Measurements from ENCODE around the gene PIEZO1. TPM values are rescaled to one million over a fixed set of nuclear protein-coding genes. Genes with fewer than 3 reads are reported as not detected.

The PIEZO1 gene
- total RNA-seq, 2 donors from 2014 or later, result 84.1 to 97.0 TPM

- Mint-ChIP-seq H3K27me3 (ENCODE audit: insufficient read depth) (no peaks in the 10 kb centered on the region), H3K4me1 (no peaks in the 10 kb centered on the region), H3K27ac (no peak overlapping the region), H3K4me3 (no peak overlapping the region), H3K9me3 (peaks cover 2% of the 10 kb centered on the region), H3K36me3 (ENCODE audit: low read depth) (peaks cover 18% of the 10 kb centered on the region)
- H3K4me3 ChIP-seq (ENCODE audit: low read length), result no peak overlapping the region
- H3K36me3 ChIP-seq (ENCODE audit: control insufficient read depth, insufficient read depth, low read length), result peaks cover 14% of the 10 kb centered on the region
- TF ChIP-seq CTCF (conservative IDR thresholded peaks at IDR 0.05), result no peak
- H3K27ac ChIP-seq (ENCODE audit: low read depth, low read length), result peak overlapping the region; percentile 22
- H3K4me1 ChIP-seq (ENCODE audit: control insufficient read depth, insufficient read depth, low read length), result no peaks in the 10 kb centered on the region
- H3K27me3 ChIP-seq (ENCODE audit: control insufficient read depth, insufficient read depth, low read length, poor library complexity, severe bottlenecking), result no peaks in the 10 kb centered on the region
- no peak overlapping the region for H3K9ac ChIP-seq (ENCODE audit: extremely low read depth, low read length, poor library complexity, severe bottlenecking)
- no peaks in the 10 kb centered on the region for H3K9me3 ChIP-seq (ENCODE audit: control insufficient read depth, low read length)
- 88 to 90% methylated on average over 3 to 5 of the region's 5 CpGs for WGBS, 2 experiments (ENCODE audit: insufficient coverage in 1 of 2, insufficient read length in 1 of 2)
- DNase-seq, result no peak
Measured at GRCh38 chr16:88667461-88667860, 117.6 kb downstream of the PIEZO1 start.

- WGBS, 2 experiments (ENCODE audit: insufficient coverage in 1 of 2, insufficient read length in 1 of 2), result 94 to 100% methylated on average over 1 to 3 of the region's 3 CpGs
- Mint-ChIP-seq H3K27ac (no peak overlapping the region), H3K36me3 (ENCODE audit: low read depth) (peaks cover 18% of the 10 kb centered on the region), H3K27me3 (ENCODE audit: insufficient read depth) (no peaks in the 10 kb centered on the region), H3K4me1 (peaks cover 6% of the 10 kb centered on the region), H3K4me3 (no peak overlapping the region), H3K9me3 (peaks cover 2% of the 10 kb centered on the region)
- Histone ChIP-seq H3K27ac (ENCODE audit: low read depth, low read length) (no peak overlapping the region), H3K27me3 (ENCODE audit: control insufficient read depth, insufficient read depth, low read length, poor library complexity, severe bottlenecking) (no peaks in the 10 kb centered on the region), H3K4me1 (ENCODE audit: control insufficient read depth, insufficient read depth, low read length) (no peaks in the 10 kb centered on the region), H3K9ac (ENCODE audit: extremely low read depth, low read length, poor library complexity, severe bottlenecking) (no peak overlapping the region), H3K4me3 (ENCODE audit: low read length) (no peak overlapping the region), H3K9me3 (ENCODE audit: control insufficient read depth, low read length) (no peaks in the 10 kb centered on the region), H3K36me3 (ENCODE audit: control insufficient read depth, insufficient read depth, low read length) (peaks cover 14% of the 10 kb centered on the region)
- no peak for DNase-seq
- TF ChIP-seq CTCF (conservative IDR thresholded peaks at IDR 0.05), result no peak
Measured at GRCh38 chr16:88665570-88665969, 119.5 kb downstream of the PIEZO1 start.

Small RNA genes lying within 50 kb of the gene (microRNA-seq; reads per million reads assigned to microRNA genes)
- not detected for gene MIR4722 (ENCODE audit: borderline microRNAs expressed)

Other genes with a start within 250 kb of the PIEZO1 start
- 10 to 100 TPM; 75.4 to 76.6 TPM for gene ZC3H18, start 214.8 kb downstream of the PIEZO1 start, total RNA-seq
- gene IL17C, start 146.6 kb downstream of the PIEZO1 start, total RNA-seq, result not detected
- 100 to 1,000 TPM; 188 to 220 TPM for gene CYBA, start 134.2 kb downstream of the PIEZO1 start, total RNA-seq
- 10 to 100 TPM; 79.8 to 81.4 TPM for gene MVD, start 122.1 kb downstream of the PIEZO1 start, total RNA-seq
- 1 to 10 TPM in 1 of 2 donors, under 1 TPM in 1; 0.77 to 2.1 TPM for gene SNAI3, start 98.7 kb downstream of the PIEZO1 start, total RNA-seq
- gene RNF166, start 78.8 kb downstream of the PIEZO1 start, total RNA-seq, result 10 to 100 TPM; 24.2 to 27.2 TPM
- 10 to 100 TPM; 16.7 to 24.3 TPM for gene CTU2, start 78.7 kb downstream of the PIEZO1 start, total RNA-seq
- gene CDT1, start 18.6 kb upstream of the PIEZO1 start, total RNA-seq, result 10 to 100 TPM; 57.1 to 63.0 TPM
- gene APRT, start 26.7 kb upstream of the PIEZO1 start, total RNA-seq, result 100 to 1,000 TPM; 200 to 230 TPM
- gene GALNS, start 71.7 kb upstream of the PIEZO1 start, total RNA-seq, result 10 to 100 TPM; 32.2 to 39.6 TPM
- 100 to 1,000 TPM; 110 TPM for gene TRAPPC2L, start 71.9 kb upstream of the PIEZO1 start, total RNA-seq
- gene PABPN1L, start 81.4 kb upstream of the PIEZO1 start, total RNA-seq, result not detected
- 1 to 10 TPM; 1.0 to 3.1 TPM for gene CBFA2T3, start 192.0 kb upstream of the PIEZO1 start, total RNA-seq

Data from endodermal cell (in vitro differentiated cells).